Brain pericyte (primary cell): ENCODE data around the gene SPSB2.
"Not testable (repeated sequence)": the region's sequence is repeated elsewhere in the genome, so short reads cannot be mapped to it uniquely, and the experiment has no call there.

Experiments used
- DNase-seq: peaks from one replicate; pipeline ENCODE4 v3.0.0-alpha.2; 2012; ENCODE audit warnings: low read depth, low spot score

The SPSB2 gene

GRCh38 chr12:6870304-6870703 is 2.8 kb downstream of the SPSB2 start:
- not testable (repeated sequence) for DNase-seq

GRCh38 chr12:6869049-6870021 is 3.8 kb downstream of the SPSB2 start:
- no peak for DNase-seq

GRCh38 chr12:6868211-6869048 is 4.7 kb downstream of the SPSB2 start:
- DNase-seq: no peak

GRCh38 chr12:6867413-6868210 is 5.5 kb downstream of the SPSB2 start, which contains the start of gene TPI1:
Gene TPI1 (plus strand): TSS chr12:6867531. CDS start chr12:6867567, 36 bp downstream.
- no peak for DNase-seq

- no peak for DNase-seq
Observed at GRCh38 chr12:6866920-6867412, 6.1 kb downstream of the SPSB2 start.

GRCh38 chr12:6866163-6866919 is 6.8 kb downstream of the SPSB2 start:
- no peak for DNase-seq

GRCh38 chr12:6865307-6865706 is 7.8 kb downstream of the SPSB2 start:
- not testable (repeated sequence) for DNase-seq

GRCh38 chr12:6863586-6864321 is 9.3 kb downstream of the SPSB2 start:
- no peak for DNase-seq

GRCh38 chr12:6863033-6863432 is 10.1 kb downstream of the SPSB2 start:
- no peak for DNase-seq

- no peak for DNase-seq
Observed at GRCh38 chr12:6861391-6861790, 11.7 kb downstream of the SPSB2 start.

GRCh38 chr12:6860942-6861341 is 12.2 kb downstream of the SPSB2 start:
- DNase-seq: no peak

GRCh38 chr12:6860116-6860515 is 13.0 kb downstream of the SPSB2 start:
- no peak for DNase-seq

- DNase-seq: no peak
Observed at GRCh38 chr12:6858799-6859198, 14.3 kb downstream of the SPSB2 start.

- DNase-seq: no peak
Observed at GRCh38 chr12:6855322-6855721, 17.8 kb downstream of the SPSB2 start.

- no peak for DNase-seq
Observed at GRCh38 chr12:6854036-6854435, 19.1 kb downstream of the SPSB2 start.

- no peak for DNase-seq
Observed at GRCh38 chr12:6853626-6854025, 19.5 kb downstream of the SPSB2 start.

GRCh38 chr12:6852651-6853354 is 20.3 kb downstream of the SPSB2 start:
- no peak for DNase-seq

GRCh38 chr12:6851921-6852650 is 21.0 kb downstream of the SPSB2 start, which contains the start of gene USP5:
Gene USP5 (plus strand): TSS chr12:6852150. CDS start chr12:6852180, 30 bp downstream.
- DNase-seq: peak; percentile 99
